ENCODE measurements around the gene VPS33B.

The VPS33B gene

DNA sequence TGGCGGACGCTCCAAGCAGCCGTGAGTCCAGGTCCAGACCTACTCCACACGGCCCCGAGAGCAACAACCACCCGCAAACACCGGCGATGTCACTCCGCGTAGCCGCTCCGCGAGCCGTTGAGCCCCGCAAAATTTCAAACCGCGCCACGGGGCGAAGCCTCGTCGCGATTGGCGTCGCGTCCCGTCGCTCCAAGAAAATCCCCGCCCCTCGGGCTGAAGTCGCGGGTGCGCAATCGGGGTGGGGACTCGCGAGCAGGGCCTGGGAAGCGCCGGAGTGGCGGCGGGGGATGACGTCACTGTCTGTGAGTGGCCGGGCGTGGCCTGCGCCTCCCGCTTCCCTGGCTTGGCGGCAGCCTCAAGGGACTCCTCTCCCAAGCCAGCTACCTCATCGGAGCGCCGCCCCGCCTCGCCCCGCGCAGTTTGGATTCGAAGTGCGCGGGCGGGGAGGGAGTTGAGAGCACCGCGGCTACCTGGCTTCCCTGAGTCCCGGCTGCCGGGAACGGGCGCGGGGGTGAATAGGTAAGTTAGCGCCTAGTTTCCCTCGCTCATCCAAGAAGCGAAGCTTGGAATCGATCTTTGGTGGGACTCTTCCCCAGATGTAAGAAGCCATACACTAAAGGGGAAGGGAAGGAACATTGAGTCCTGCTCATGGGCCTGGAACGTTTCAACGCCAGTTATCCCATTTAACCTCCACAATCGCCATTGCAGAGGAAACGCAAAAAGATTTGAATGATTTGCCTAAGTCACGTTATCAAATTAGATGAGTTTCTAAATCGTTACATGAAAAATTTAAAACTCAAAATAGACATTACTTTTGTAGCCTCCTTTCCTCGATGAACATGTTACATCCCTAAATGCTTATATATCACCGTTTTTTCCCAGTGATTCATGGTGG lies 27.7 kb downstream of the VPS33B start, which contains the start of gene PRC1:
TSS of gene PRC1 (minus strand) at position 119 of the 895 bp plus-strand sequence. CDS start at position 1, 118 bp downstream.
- in situ Hi-C loops (cut with HindIII; ENCODE audit: low sequenced_read_pairs): no loop called here
- DNase-seq (ENCODE audit: low read depth): peak; percentile 88
- peak within 1 kb of the TSS; percentile 79 for H3K4me3 ChIP-seq (ENCODE audit: low read depth, low read length)
- TF ChIP-seq, protein P1, sequence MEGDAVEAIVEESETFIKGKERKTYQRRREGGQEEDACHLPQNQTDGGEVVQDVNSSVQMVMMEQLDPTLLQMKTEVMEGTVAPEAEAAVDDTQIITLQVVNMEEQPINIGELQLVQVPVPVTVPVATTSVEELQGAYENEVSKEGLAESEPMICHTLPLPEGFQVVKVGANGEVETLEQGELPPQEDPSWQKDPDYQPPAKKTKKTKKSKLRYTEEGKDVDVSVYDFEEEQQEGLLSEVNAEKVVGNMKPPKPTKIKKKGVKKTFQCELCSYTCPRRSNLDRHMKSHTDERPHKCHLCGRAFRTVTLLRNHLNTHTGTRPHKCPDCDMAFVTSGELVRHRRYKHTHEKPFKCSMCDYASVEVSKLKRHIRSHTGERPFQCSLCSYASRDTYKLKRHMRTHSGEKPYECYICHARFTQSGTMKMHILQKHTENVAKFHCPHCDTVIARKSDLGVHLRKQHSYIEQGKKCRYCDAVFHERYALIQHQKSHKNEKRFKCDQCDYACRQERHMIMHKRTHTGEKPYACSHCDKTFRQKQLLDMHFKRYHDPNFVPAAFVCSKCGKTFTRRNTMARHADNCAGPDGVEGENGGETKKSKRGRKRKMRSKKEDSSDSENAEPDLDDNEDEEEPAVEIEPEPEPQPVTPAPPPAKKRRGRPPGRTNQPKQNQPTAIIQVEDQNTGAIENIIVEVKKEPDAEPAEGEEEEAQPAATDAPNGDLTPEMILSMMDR (IDR thresholded peaks at IDR 0.05; ENCODE audit: low read depth, low read length, missing control alignments): no peak

DNA sequence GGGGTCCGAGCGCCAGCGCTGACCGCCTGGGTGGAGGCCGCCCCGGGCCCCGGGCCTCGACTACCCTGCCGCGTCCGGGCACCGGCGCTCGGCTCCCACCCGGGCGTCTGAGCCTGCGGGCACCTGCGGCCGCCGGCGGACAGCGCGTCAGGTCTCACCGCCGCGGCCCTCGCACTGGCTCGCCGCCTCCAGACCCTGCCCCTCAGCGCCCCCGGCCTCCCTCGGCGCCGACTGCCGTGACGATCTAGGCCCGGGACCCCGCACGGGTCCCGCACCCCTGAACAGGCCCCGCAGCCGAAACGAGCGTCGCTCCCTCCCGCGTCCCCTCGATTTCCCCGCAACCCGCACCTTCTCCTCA lies 28.4 kb downstream of the VPS33B start:
- DNase-seq (ENCODE audit: low read depth): no peak
- TF ChIP-seq, protein P1 (IDR thresholded peaks at IDR 0.05; ENCODE audit: low read depth, low read length, missing control alignments): no peak
- H3K4me3 ChIP-seq (ENCODE audit: low read depth, low read length): peak overlapping the region; percentile 79
- in situ Hi-C loops (cut with HindIII; ENCODE audit: low sequenced_read_pairs): no loop called here

DNA sequence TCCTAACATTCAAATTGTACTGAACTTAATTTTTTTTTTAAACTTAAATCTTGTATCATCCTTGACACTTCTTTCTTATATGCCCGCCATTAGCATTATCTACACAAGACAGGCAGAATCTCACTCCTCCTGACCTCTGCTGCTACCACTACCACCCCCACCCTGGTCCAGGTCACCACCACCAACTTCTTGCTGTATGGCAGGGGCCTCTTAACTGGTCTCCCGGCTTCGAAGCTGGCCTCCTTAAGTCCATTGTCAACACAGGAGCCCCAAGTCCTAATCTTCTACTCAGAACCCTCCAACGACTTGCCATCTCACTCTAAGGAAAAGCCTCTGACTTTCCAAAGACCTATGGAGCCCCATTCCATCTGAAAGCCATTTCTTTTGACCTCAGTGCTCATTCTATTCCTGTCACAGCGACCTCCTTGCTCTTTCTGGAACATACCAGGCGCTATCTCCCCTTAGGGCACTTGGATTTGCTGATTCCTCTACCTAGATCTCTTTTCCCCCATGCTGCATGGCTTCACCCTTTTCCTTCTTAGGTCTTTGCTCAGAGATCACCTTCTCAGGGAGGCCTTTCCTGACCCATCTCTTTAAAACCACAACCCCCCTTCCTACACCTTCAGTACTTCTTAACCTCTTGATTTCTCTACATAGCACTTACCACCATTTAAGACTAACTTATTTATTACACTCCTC lies 30.7 kb downstream of the VPS33B start:
- no peak overlapping the region for H3K4me3 ChIP-seq (ENCODE audit: low read depth, low read length)
- no peak for DNase-seq (ENCODE audit: low read depth)
- TF ChIP-seq, protein P1 (IDR thresholded peaks at IDR 0.05; ENCODE audit: low read depth, low read length, missing control alignments): no peak
- in situ Hi-C loops (cut with HindIII; ENCODE audit: low sequenced_read_pairs): no loop called here

DNA sequence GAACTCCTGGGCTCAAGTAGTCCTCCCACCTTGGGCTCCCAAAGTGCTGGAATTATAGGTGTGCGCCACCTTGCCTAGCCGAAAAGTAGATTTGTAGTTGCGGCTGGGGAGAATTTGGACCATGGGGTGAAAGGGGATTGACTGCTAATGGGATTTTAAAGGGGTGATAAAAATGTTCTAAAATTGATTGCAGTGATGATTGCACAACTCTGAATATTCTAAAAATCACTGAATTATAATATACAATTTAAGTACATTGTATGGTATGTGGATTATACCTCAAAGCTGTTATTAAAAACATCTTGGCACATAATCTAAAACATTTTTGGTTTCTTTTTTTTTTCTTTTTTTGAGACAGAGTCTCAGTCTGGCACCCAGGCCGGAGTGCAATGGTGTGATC lies 31.9 kb downstream of the VPS33B start:
- TF ChIP-seq, protein P1 (IDR thresholded peaks at IDR 0.05; ENCODE audit: low read depth, low read length, missing control alignments): no peak
- no peak overlapping the region for H3K4me3 ChIP-seq (ENCODE audit: low read depth, low read length)
- in situ Hi-C loops (cut with HindIII; ENCODE audit: low sequenced_read_pairs): no loop called here
- no peak for DNase-seq (ENCODE audit: low read depth)

DNA sequence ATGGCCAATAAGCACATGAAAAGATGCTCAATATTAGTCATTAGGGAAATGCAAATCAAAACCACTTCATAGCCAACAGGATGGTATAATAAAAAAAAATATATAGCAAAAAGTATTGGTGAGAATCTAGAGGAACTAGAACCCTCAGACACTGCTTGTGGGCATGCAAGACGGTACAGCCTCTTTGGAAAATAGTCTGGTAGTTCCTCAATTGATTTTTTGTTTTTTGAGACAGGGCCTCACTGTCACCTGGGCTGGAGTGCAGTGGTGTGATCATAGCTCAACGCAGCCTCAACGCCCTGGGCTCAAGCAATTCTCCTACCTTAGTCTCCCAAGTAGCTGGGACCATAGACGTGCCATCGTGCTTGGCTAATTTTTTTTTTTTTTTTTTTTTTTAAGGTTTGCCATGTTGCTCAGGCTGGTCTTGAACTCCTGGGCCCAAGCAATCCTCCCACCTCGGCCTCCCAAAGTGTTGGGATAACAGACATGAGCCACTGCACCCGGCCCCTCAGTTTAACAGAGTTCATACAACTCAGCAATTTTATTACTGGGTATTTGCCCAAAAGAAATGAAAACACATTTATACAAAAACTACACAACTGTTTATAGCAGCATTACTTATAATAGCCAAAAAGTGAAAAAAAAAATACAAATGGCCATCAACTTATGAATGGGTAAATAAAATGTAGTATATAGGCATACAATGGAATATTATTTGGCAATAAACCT lies 33.2 kb downstream of the VPS33B start:
- H3K4me3 ChIP-seq (ENCODE audit: low read depth, low read length): no peak overlapping the region
- TF ChIP-seq, protein P1 (IDR thresholded peaks at IDR 0.05; ENCODE audit: low read depth, low read length, missing control alignments): no peak
- in situ Hi-C loops (cut with HindIII; ENCODE audit: low sequenced_read_pairs): no loop called here
- no peak for DNase-seq (ENCODE audit: low read depth)

DNA sequence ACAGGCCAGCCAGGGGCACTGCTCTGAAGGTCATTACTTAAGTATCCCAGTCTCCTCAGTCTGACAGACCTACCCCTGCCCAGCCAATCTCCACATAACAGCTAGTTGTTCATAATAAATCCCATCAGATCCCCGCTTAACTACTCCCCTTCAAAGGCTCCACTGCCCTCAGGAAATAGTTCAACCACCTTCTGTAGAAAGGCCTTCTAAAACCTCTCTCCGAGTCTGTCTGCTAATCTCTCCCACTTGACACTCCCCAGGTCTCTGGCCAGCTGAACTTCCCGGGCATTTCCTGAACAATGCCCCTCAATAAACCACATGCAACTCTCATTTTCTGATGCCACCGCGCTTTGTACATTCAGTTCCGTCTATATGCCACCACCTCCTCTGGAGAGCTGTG lies 34.1 kb downstream of the VPS33B start:
- TF ChIP-seq, protein P1 (IDR thresholded peaks at IDR 0.05; ENCODE audit: low read depth, low read length, missing control alignments): no peak
- no peak overlapping the region for H3K4me3 ChIP-seq (ENCODE audit: low read depth, low read length)
- in situ Hi-C loops (cut with HindIII; ENCODE audit: low sequenced_read_pairs): no loop called here
- no peak for DNase-seq (ENCODE audit: low read depth)
